Measurements from ENCODE around the gene KRTAP6-2. TPM values are rescaled to one million over a fixed set of nuclear protein-coding genes. Genes with fewer than 3 reads are reported as not detected.

KRTAP6-2 gene
- total and polyA plus RNA-seq, 2 experiments from 2014 or later, result not detected

- no peak within 1 kb of the TSS for H3K27ac ChIP-seq (ENCODE audit: low read depth)
- no peaks in the 10 kb centered on the region for H3K4me1 Mint-ChIP-seq
- peaks cover 2% of the 10 kb centered on the region for H3K27me3 Mint-ChIP-seq (ENCODE audit: insufficient read depth, low read depth, poor library complexity)
- no peaks in the 10 kb centered on the region for H3K4me1 ChIP-seq (ENCODE audit: insufficient read depth)
- H3K9me2 ChIP-seq (ENCODE audit: insufficient read depth), result no peaks in the 10 kb centered on the region; the same call in 1 of the 2 replicates
- H3K4me2 ChIP-seq, result no peak within 1 kb of the TSS
- DNase-seq (ENCODE audit: low spot score), result no peak
- H3K27me3 ChIP-seq (ENCODE audit: insufficient read depth), result no peaks in the 10 kb centered on the region
- no peak within 1 kb of the TSS for H3K4me3 Mint-ChIP-seq
- no peaks in the 10 kb centered on the region for H3F3A ChIP-seq (replicated peaks; ENCODE audit: low read depth)
- TF ChIP-seq EZH2phosphoT487 (IDR thresholded peaks at IDR 0.05; ENCODE audit: unreplicated experiment) (no peak), ZNF331 (CRISPR knock-in tag; IDR thresholded peaks at IDR 0.05; ENCODE audit: low read depth) (no peak), NANOG (IDR thresholded peaks at IDR 0.05; ENCODE audit: borderline replicate concordance) (no peak), ZNF462 (CRISPR knock-in tag; IDR thresholded peaks at IDR 0.05) (no peak), EZH2 (IDR thresholded peaks at IDR 0.05; ENCODE audit: low read depth, unreplicated experiment) (no peak), POLR2AphosphoS5 (IDR thresholded peaks at IDR 0.05; ENCODE audit: low read depth) (no peak), CTCF (conservative IDR thresholded peaks at IDR 0.05; ENCODE audit: low read depth in 2 of 2) (no peak), JUNB (IDR thresholded peaks at IDR 0.05; ENCODE audit: unreplicated experiment) (no peak), CREB1 (CRISPR knock-in tag; IDR thresholded peaks at IDR 0.05; ENCODE audit: low read depth) (no peak), REST (IDR thresholded peaks at IDR 0.05; ENCODE audit: unreplicated experiment) (no peak), ZNF114 (CRISPR knock-in tag; IDR thresholded peaks at IDR 0.05) (no peak), STAT1 (IDR thresholded peaks at IDR 0.05; ENCODE audit: unreplicated experiment) (no peak), ETS1 (IDR thresholded peaks at IDR 0.05) (no peak)
- ATAC-seq, result no peak
- no peak within 1 kb of the TSS for H2AFZ ChIP-seq
- no peaks in the 10 kb centered on the region; the same call in 2 of the 3 replicates for H3K9me3 Mint-ChIP-seq
- no peaks in the 10 kb centered on the region for H3K36me3 Mint-ChIP-seq (ENCODE audit: low read depth)
- no peaks in the 10 kb centered on the region for H4K20me1 ChIP-seq (replicated peaks; ENCODE audit: insufficient read depth)
- no peaks in the 10 kb centered on the region for H3K36me3 ChIP-seq (ENCODE audit: insufficient read depth)
- no peak within 1 kb of the TSS for H3K4me3 ChIP-seq
- H3K27ac Mint-ChIP-seq, result no peak within 1 kb of the TSS
- H3K79me2 ChIP-seq (replicated peaks; ENCODE audit: insufficient read depth), result no peaks in the 10 kb centered on the region
Measured at GRCh38 chr21:30634906-30635305, 36.2 kb upstream of the KRTAP6-2 start, which contains the start of gene KRTAP20-2. KRTAP20-2 (plus strand) TSS chr21:30635206; CDS start chr21:30635264, 58 bp downstream.

Measured in GM23338 (cell line).